Neutrophil (primary cell): ENCODE data around the gene GNPTG.

Source experiments
- H3K27ac ChIP-seq: fragments of 200-600 bp; sonication (generic); 2 replicates; pipeline ENCODE4 v1.5.1; 2016; ENCODE audit warnings: mild to moderate bottlenecking, moderate library complexity
- H3K27me3 ChIP-seq: fragments of 200-600 bp; sonication (generic); 2 replicates; pipeline ENCODE4 v1.6.0; 2016; ENCODE audit warnings: mild to moderate bottlenecking
- H3K36me3 ChIP-seq: fragments of 200-600 bp; sonication (generic); 2 replicates; pipeline ENCODE4 v1.5.1; 2017
- H3K4me1 ChIP-seq, 2 experiments: fragments of 200-600 bp in 1 of 2; sonication (generic) in 1 of 2; 1 replicate in 1 of 2; 2 replicates in 1 of 2; pipeline versions ENCODE4 v1.5.1 to v1.6.1; 2013 to 2016; ENCODE audit warnings: low read depth in 1 of 2, low read length in 1 of 2, mild to moderate bottlenecking in 1 of 2, moderate library complexity in 1 of 2; ENCODE audit not compliant: control insufficient read depth in 1 of 2, insufficient read depth in 1 of 2
- H3K4me3 ChIP-seq, 2 experiments: fragments of 200-600 bp in 1 of 2; sonication (generic) in 1 of 2; 1 replicate in 1 of 2; 2 replicates in 1 of 2; pipeline ENCODE4 v1.5.1; 2013 to 2016; ENCODE audit warnings: low read depth in 1 of 2, low read length in 1 of 2, mild to moderate bottlenecking in 1 of 2, moderate library complexity in 1 of 2
- H3K9me3 ChIP-seq: fragments of 200-600 bp; sonication (generic); 2 replicates; pipeline ENCODE4 v1.5.1; 2016
- TF ChIP-seq, protein P1 (sequence below): fragments of 200-600 bp; sonication (generic); IDR thresholded peaks from 2 replicates; pipeline ENCODE4 v1.5.1; 2016; ENCODE audit warnings: antibody characterized with exemption

Gene GNPTG

DNA sequence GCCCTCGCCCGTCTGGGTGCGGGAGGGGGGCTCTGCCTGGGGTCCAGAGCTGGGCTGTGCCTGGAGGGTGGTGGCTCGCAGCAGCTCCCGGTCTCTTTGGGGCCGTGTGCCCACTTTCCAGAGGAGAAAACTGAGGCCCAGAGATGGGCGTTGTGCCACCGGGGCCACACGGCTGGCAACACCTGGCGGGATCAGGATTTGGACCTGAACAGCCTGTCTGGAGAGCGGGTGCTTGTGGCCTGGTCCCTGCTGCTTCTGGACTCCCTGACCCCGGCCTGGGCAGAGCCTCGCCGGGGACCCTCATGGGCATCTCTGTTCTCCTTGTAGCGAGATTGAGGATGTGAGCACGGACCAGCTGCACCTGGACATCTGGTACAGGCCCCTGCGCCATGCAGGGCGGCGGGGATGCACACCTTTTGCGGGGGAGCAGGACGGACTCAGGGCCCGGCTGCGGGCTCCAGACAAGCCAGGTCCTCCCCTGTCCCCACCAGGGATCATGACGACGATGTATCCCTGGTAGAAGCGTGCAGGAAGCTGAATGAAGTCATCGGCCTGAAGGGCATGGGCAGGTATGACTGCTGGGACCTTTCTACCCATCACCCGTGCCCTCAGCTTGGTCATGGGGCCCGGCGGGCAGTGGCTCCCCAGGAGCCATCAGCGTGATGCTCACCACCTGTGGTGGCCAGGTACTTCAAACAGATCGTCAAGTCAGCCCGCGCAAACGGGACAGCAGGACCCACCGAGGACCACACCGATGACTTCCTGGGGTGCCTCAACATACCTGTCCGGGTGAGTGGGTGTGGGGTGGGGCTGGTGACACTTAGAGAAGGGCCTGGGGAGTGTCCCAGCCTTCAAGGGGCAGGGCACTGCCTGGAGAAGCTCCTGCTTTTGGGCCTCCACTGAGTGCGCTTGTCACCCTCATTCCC is 10.0 kb upstream of the GNPTG start:
- Histone ChIP-seq H3K4me1 (peaks cover 7 to 21% of the 10 kb centered on the region in 2 experiments), H3K27ac (no peak overlapping the region), H3K27me3 (peaks cover 53% of the 10 kb centered on the region), H3K36me3 (no peaks in the 10 kb centered on the region), H3K9me3 (no peaks in the 10 kb centered on the region), H3K4me3 (peak overlapping the region in 1 of 2 experiments; percentile 56)
- TF ChIP-seq, protein P1, sequence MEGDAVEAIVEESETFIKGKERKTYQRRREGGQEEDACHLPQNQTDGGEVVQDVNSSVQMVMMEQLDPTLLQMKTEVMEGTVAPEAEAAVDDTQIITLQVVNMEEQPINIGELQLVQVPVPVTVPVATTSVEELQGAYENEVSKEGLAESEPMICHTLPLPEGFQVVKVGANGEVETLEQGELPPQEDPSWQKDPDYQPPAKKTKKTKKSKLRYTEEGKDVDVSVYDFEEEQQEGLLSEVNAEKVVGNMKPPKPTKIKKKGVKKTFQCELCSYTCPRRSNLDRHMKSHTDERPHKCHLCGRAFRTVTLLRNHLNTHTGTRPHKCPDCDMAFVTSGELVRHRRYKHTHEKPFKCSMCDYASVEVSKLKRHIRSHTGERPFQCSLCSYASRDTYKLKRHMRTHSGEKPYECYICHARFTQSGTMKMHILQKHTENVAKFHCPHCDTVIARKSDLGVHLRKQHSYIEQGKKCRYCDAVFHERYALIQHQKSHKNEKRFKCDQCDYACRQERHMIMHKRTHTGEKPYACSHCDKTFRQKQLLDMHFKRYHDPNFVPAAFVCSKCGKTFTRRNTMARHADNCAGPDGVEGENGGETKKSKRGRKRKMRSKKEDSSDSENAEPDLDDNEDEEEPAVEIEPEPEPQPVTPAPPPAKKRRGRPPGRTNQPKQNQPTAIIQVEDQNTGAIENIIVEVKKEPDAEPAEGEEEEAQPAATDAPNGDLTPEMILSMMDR, result no peak

DNA sequence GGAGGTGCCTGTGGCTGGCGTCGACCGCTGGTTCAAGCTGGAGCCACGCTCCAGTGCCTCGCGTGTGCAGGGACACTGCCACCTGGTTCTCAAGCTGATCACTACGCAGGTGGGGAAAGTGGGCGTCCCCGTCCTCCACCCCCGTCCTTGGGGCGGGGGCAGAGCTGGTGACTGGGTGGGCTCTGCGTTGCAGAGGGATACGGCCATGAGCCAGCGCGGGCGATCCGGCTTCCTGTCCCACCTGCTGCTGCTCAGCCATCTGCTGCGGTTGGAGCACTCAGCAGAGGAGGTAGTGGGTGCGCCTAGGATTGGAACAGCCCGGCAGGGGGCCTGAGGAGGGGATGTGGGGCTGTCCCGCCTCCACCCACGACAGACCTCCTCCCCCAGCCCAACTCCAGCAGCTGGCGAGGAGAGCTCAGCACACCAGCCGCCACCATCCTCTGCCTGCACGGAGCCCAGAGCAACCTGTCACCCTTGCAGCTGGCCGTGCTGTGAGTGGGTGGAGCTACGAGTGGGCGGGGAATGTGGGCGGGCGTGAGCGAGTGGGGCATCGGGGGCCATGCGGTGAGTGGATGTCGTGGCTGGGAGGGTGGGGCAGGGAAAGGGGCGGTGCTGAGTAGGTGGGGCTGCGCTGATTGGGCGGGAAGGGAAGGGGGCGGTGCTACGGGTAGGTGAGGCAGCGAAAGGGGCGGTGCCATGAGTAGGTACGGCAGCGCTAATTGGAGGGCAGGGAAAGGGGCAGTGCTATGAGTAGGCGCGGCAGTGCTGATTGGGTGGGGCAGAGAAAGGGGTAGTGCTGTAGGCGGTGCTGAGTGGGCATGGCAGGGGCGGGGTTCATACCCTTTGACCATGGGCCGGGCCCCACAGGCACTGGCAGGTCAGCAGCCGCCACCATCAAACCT is 9.0 kb upstream of the GNPTG start:
- H3K27ac ChIP-seq, result peak overlapping the region; percentile 31
- H3K9me3 ChIP-seq, result no peaks in the 10 kb centered on the region
- H3K36me3 ChIP-seq, result peaks cover 4% of the 10 kb centered on the region
- peaks cover 43% of the 10 kb centered on the region for H3K27me3 ChIP-seq
- TF ChIP-seq, protein P1, result peak; percentile 20
- peak overlapping the region; percentile 32 to 56 for H3K4me3 ChIP-seq
- peaks cover 7 to 21% of the 10 kb centered on the region in 2 experiments for H3K4me1 ChIP-seq

DNA sequence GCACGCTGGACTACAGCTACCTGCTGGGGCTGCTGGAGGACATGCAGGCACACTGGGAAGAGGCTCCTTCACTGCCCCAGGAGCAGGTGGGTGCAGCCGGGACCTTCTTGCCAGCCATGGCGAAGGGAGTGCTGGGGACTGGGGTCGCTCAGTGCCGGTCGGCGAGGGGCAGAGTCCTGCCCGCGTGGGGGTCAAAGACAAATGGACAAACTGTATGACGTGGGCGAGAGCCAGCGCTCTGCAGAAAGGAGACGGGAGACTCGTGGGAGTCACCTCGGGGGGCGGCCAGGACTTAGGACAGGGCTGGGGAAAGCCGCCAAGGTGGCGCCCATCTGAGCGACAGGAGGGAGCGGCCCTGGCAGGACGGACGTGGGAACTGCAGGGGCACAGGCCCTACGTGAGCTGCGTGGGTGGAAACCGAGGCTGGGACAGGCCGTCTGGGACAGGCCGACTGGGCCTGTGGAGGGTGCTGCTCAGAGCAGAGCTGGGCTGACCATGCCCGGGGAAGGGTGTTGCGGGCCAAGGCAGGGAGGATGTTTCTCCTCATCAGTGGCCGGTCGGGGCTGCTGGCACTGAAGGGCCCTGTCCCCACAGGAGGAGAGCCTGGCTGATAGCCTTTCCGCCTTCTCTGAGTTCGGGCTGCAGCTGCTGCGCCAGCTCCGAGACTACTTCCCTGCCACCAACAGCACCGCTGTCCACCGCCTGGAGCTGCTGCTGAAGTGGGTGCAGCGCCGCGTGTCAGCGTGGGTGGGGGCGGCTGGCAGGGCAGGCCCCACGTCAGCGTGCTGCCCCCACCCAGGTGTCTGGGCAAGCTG is 8.1 kb upstream of the GNPTG start:
- Histone ChIP-seq H3K27me3 (peaks cover 34% of the 10 kb centered on the region), H3K27ac (peak overlapping the region; percentile 31), H3K36me3 (peaks cover 12% of the 10 kb centered on the region), H3K4me3 (peak overlapping the region in 1 of 2 experiments; percentile 56), H3K9me3 (no peaks in the 10 kb centered on the region), H3K4me1 (peaks cover 7 to 21% of the 10 kb centered on the region in 2 experiments)
- TF ChIP-seq, protein P1, result no peak

DNA sequence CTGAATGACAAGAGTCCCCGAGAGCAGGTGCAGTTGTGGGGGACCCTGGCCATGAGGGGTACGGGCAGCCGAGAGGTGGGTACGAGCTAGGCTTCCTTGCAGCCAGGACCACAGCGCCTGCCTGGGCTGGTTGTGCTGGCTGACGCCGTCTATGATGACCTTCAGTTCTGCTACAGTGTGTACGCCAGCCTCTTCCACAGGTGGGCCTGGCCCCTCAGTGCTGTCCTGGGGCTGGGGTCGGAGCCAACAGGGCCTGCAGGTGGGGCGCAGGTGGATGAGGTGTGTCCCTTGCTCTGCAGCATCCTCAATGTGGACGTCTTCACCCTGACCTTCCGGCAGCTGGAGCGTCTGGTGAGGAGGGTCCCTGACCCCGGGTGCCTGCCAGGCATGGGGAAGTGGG is 7.2 kb upstream of the GNPTG start:
- H3K36me3 ChIP-seq, result peaks cover 21% of the 10 kb centered on the region
- no peak overlapping the region for H3K4me3 ChIP-seq
- H3K4me1 ChIP-seq, result peaks cover 7 to 21% of the 10 kb centered on the region in 2 experiments
- TF ChIP-seq, protein P1, result no peak
- peaks cover 29% of the 10 kb centered on the region for H3K27me3 ChIP-seq
- no peak overlapping the region for H3K27ac ChIP-seq
- no peaks in the 10 kb centered on the region for H3K9me3 ChIP-seq

DNA sequence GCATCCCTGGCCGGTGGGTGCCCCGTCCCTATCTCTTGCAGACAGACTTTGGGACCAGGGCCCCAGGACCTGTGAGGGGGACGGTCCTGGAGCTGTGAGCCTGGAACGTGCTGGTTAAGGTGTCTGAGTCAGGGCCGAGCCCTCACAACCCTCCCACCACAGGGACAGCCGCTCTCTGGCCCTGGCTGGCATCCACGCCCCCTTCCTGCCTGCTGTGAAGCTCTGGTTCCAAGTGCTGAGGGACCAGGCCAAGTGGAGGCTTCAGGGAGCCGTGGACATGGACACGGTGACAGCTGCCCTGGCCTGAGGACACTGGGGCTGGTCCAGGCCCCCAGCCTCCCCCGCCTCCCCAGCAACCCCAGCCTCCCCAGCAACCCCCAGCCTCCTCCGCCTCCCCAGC is 6.6 kb upstream of the GNPTG start:
- peaks cover 7 to 21% of the 10 kb centered on the region in 2 experiments for H3K4me1 ChIP-seq
- no peaks in the 10 kb centered on the region for H3K9me3 ChIP-seq
- H3K27ac ChIP-seq, result no peak overlapping the region
- H3K4me3 ChIP-seq, result no peak overlapping the region
- peaks cover 27% of the 10 kb centered on the region for H3K36me3 ChIP-seq
- H3K27me3 ChIP-seq, result peaks cover 29% of the 10 kb centered on the region
- TF ChIP-seq, protein P1, result no peak
